ENCODE measurements around the gene CEACAM16. TPM values are rescaled to one million over a fixed set of nuclear protein-coding genes. Genes with fewer than 3 reads are reported as not detected.

CEACAM16 gene
- total RNA-seq: not detected

GRCh38 chr19:44698492-44699201 is at the start of gene CEACAM16:
TSS of gene CEACAM16 (plus strand) at chr19:44699151. CDS start at chr19:44701457, 2,306 bp downstream.

GRCh38 chr19:44671400-44671799 is 27.6 kb upstream of the CEACAM16 start, which contains the start of gene CEACAM19:
TSS of gene CEACAM19 (plus strand) at chr19:44671482. CDS start at chr19:44671932, 450 bp downstream.

GRCh38 chr19:44748426-44749254 is 49.7 kb downstream of the CEACAM16 start, which contains the start of gene BCL3:
TSS of gene BCL3 (plus strand) at chr19:44748708. CDS start at chr19:44748791, 83 bp downstream.

Small RNAs within 50 kb of the gene (small RNA-seq; reads per million reads assigned to genes)
- gene RF00285: not detected

Other genes starting within 250 kb of the CEACAM16 start
- 16.4 TPM for gene ZNF180, start 198.6 kb upstream of the CEACAM16 start, total RNA-seq
- gene CEACAM20, start 169.5 kb upstream of the CEACAM16 start, total RNA-seq: not detected
- gene IGSF23, start 85.6 kb upstream of the CEACAM16 start, total RNA-seq: not detected
- gene PVR, start 55.2 kb upstream of the CEACAM16 start, total RNA-seq: 33.7 TPM
- 1.6 TPM for gene CEACAM19, start 27.7 kb upstream of the CEACAM16 start, total RNA-seq
- gene BCL3, start 49.6 kb downstream of the CEACAM16 start, total RNA-seq: not detected
- 0.23 TPM for gene CBLC, start 78.7 kb downstream of the CEACAM16 start, total RNA-seq
- 7.4 TPM for gene BCAM, start 110.0 kb downstream of the CEACAM16 start, total RNA-seq
- 27.5 TPM for gene NECTIN2, start 147.1 kb downstream of the CEACAM16 start, total RNA-seq
- gene TOMM40, start 192.1 kb downstream of the CEACAM16 start, total RNA-seq: 32.3 TPM
- 260 TPM for gene APOE, start 206.6 kb downstream of the CEACAM16 start, total RNA-seq
- gene APOC1, start 215.5 kb downstream of the CEACAM16 start, total RNA-seq: 17.8 TPM
- gene APOC4, start 243.1 kb downstream of the CEACAM16 start, total RNA-seq: not detected
- 2.5 TPM for gene APOC2, start 246.9 kb downstream of the CEACAM16 start, total RNA-seq

Data from diencephalon (tissue), 1 donor.